Peyer's patch (tissue), 4 donors: ENCODE results near the gene ACTC1. TPM values are rescaled to one million over a fixed set of nuclear protein-coding genes. Genes with fewer than 3 reads are reported as not detected.

Experiments
- DNase-seq, 3 donors: peaks; one replicate each; pipeline ENCODE4 v3.0.0-alpha.2; 2017 to 2019
- H3K27ac ChIP-seq, 4 donors: fragments of 200-600 bp; sonication (generic); one replicate each; pipeline ENCODE4 v1.5.1; 2016 to 2019
- H3K27me3 ChIP-seq, 2 donors: fragments of 200-600 bp; sonication (generic); one replicate each; pipeline ENCODE4 v1.5.1; 2019
- H3K36me3 ChIP-seq, 3 donors: fragments of 200-600 bp; sonication (generic); one replicate each; pipeline ENCODE4 v1.5.1; 2016 to 2019
- H3K4me1 ChIP-seq, 4 donors: fragments of 200-600 bp; sonication (generic); one replicate each; pipeline ENCODE4 v1.5.1; 2016 to 2019
- H3K4me3 ChIP-seq, 4 donors: fragments of 200-600 bp; sonication (generic); 1 replicate in 3 of 4; 2 replicates in 1 of 4; pipeline ENCODE4 v1.5.1; 2016 to 2019; ENCODE audit warnings: mild to moderate bottlenecking in 1 of 4
- H3K9me3 ChIP-seq, 4 donors: fragments of 200-600 bp; sonication (generic); one replicate each; pipeline ENCODE4 v1.5.1; 2016 to 2019; ENCODE audit warnings: mild to moderate bottlenecking in 1 of 4
- CTCF ChIP-seq, 6 experiments: fragments of 450-650 bp in 4 of 6; fragments of 200-600 bp in 2 of 6; sonication (generic) in 1 of 6; IDR thresholded peaks; one replicate each; pipeline ENCODE4 v1.5.1; 2017 to 2019; ENCODE audit warnings: antibody characterized with exemption in 6 of 6, mild to moderate bottlenecking in 3 of 6, moderate library complexity in 1 of 6
- POLR2A ChIP-seq, 2 donors: fragments of 450-650 bp; IDR thresholded peaks; one replicate each; pipeline ENCODE4 v1.5.1; 2017; ENCODE audit warnings: antibody characterized with exemption in 2 of 2, mild to moderate bottlenecking in 2 of 2, moderate library complexity in 2 of 2
- total RNA-seq, 4 donors: library from RNA; depleted of rRNA; stranded (reverse); fragments of >200 nt; gene quantifications; one replicate each; pipeline ENCODE4 v1.1.0, GENCODE V29; 2016

The ACTC1 gene
- total RNA-seq, 4 donors from 2014 or later: not detected

- Histone ChIP-seq H3K4me3 (no peak overlapping the region), H3K36me3 (no peaks in the 10 kb centered on the region)
- DNase-seq: no peak
These were observed 21.4 kb downstream of the ACTC1 start for GRCh38 chr15:34773917-34774316.

GRCh38 chr15:34773013-34773412 is 22.3 kb downstream of the ACTC1 start:
- Histone ChIP-seq H3K4me1 (no peaks in the 10 kb centered on the region), H3K36me3 (no peaks in the 10 kb centered on the region), H3K27ac (no peak overlapping the region), H3K27me3 (no peaks in the 10 kb centered on the region), H3K9me3 (no peaks in the 10 kb centered on the region), H3K4me3 (no peak overlapping the region)
- no peak for DNase-seq
- TF ChIP-seq CTCF (IDR thresholded peaks at IDR 0.05) (no peak), POLR2A (IDR thresholded peaks at IDR 0.05) (no peak)

More at GRCh38 chr15:34773917-34774316, 21.4 kb downstream of the ACTC1 start:
- no peaks in the 10 kb centered on the region for H3K4me1 ChIP-seq
- no peak for TF ChIP-seq CTCF (IDR thresholded peaks at IDR 0.05)
- no peak for TF ChIP-seq POLR2A (IDR thresholded peaks at IDR 0.05)
- no peaks in the 10 kb centered on the region for H3K9me3 ChIP-seq
- no peak overlapping the region for H3K27ac ChIP-seq
- no peaks in the 10 kb centered on the region for H3K27me3 ChIP-seq

GRCh38 chr15:34772312-34772711 is 23.0 kb downstream of the ACTC1 start:
- TF ChIP-seq CTCF (IDR thresholded peaks at IDR 0.05) (no peak), POLR2A (IDR thresholded peaks at IDR 0.05) (no peak)
- Histone ChIP-seq H3K27ac (no peak overlapping the region), H3K27me3 (no peaks in the 10 kb centered on the region), H3K9me3 (no peaks in the 10 kb centered on the region), H3K4me3 (no peak overlapping the region), H3K4me1 (no peaks in the 10 kb centered on the region), H3K36me3 (no peaks in the 10 kb centered on the region)
- no peak for DNase-seq

- Histone ChIP-seq H3K9me3 (no peaks in the 10 kb centered on the region), H3K27me3 (no peaks in the 10 kb centered on the region), H3K27ac (no peak overlapping the region), H3K4me3 (no peak overlapping the region), H3K4me1 (no peaks in the 10 kb centered on the region), H3K36me3 (no peaks in the 10 kb centered on the region)
- TF ChIP-seq CTCF (IDR thresholded peaks at IDR 0.05) (no peak), POLR2A (IDR thresholded peaks at IDR 0.05) (no peak)
- DNase-seq: no peak
These were observed 25.6 kb downstream of the ACTC1 start for GRCh38 chr15:34769711-34770110.

DNA sequence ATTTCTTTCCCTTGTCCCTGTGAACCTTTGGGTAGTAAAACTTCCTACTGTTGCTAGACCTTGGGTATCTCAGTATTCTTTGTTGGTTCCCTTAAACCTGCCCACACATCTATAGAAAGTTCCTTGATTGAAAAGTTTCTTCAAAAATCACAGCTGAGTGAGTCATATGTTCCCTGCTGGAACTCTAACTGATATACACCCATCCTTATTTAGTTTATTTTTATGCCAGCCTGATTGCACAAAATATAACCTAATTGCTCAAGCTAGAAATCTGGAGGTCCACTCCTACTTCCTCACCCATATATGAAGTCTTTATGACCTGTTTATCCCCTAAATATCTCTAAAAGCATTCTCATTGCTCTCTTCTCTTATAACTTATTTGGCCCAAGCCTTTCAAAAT is 26.8 kb downstream of the ACTC1 start:
- no peak for DNase-seq
- Histone ChIP-seq H3K9me3 (no peaks in the 10 kb centered on the region), H3K36me3 (no peaks in the 10 kb centered on the region), H3K4me3 (no peak overlapping the region), H3K27ac (no peak overlapping the region), H3K27me3 (no peaks in the 10 kb centered on the region), H3K4me1 (no peaks in the 10 kb centered on the region)
- no peak for TF ChIP-seq CTCF (IDR thresholded peaks at IDR 0.05)

GRCh38 chr15:34765741-34766140 is 29.6 kb downstream of the ACTC1 start:
- no peak overlapping the region for H3K4me3 ChIP-seq
- TF ChIP-seq CTCF (IDR thresholded peaks at IDR 0.05) (no peak), POLR2A (IDR thresholded peaks at IDR 0.05) (no peak)
- no peak for DNase-seq
- no peaks in the 10 kb centered on the region for H3K9me3 ChIP-seq
- H3K4me1 ChIP-seq: no peaks in the 10 kb centered on the region
- H3K36me3 ChIP-seq: no peaks in the 10 kb centered on the region
- H3K27ac ChIP-seq: no peak overlapping the region
- no peaks in the 10 kb centered on the region for H3K27me3 ChIP-seq
